ENCODE data around the gene FAM222A.

GRCh38 chr12:109738878-109739665 is 25.4 kb downstream of the FAM222A start:
- TF ChIP-seq CTCF (IDR thresholded peaks at IDR 0.05; ENCODE audit: low read length) (no peak), EZH2 (optimal IDR thresholded peaks at IDR 0.05; ENCODE audit: low read depth, low read length) (no peak)

Data from MM.1S (cell line).